ENCODE results near the gene FCRL5.

GRCh38 chr1:157496121-157496526 lies 56.2 kb downstream of the FCRL5 start:
- TF ChIP-seq CTCF (IDR thresholded peaks at IDR 0.05) (peak; percentile 51 to 90 (median 62)), POLR2A (IDR thresholded peaks at IDR 0.05) (no peak)
